Lung (tissue), 12 donors: ENCODE results near the gene OR2A12. TPM values are rescaled to one million over a fixed set of nuclear protein-coding genes. Genes with fewer than 3 reads are reported as not detected.

ENCODE experiments used
- ATAC-seq: fragments of 200-7000 bp; cut with Tn5 transposase; one replicate; pipeline ENCODE4 v1.9.1; 2020; ENCODE audit warnings: moderate number of reproducible peaks; ENCODE audit not compliant: insufficient read depth, low FRiP score
- DNase-seq, 3 donors: peaks; one replicate each; pipeline ENCODE4 v3.0.0-alpha.2; 2013 to 2017
- H3K27ac ChIP-seq, 2 donors: one replicate each; pipeline ENCODE4 v1.5.1; 2013; ENCODE audit warnings: mild to moderate bottlenecking in 2 of 2, moderate library complexity in 2 of 2, control low read depth in 1 of 2, inconsistent platforms in 1 of 2, low read depth in 1 of 2, low read length in 1 of 2
- H3K27me3 ChIP-seq, 3 donors: one replicate each; pipeline ENCODE4 v1.5.1; 2013; ENCODE audit warnings: low read length in 2 of 3; ENCODE audit not compliant: control insufficient read depth in 3 of 3, insufficient read depth in 3 of 3
- H3K36me3 ChIP-seq, 4 donors: one replicate each; pipeline ENCODE4 v1.5.1; 2013; ENCODE audit warnings: low read length in 4 of 4, mild to moderate bottlenecking in 1 of 4, moderate library complexity in 1 of 4; ENCODE audit not compliant: control insufficient read depth in 4 of 4, insufficient read depth in 4 of 4
- H3K4me1 ChIP-seq, 5 donors: one replicate each; pipeline ENCODE4 v1.5.1; 2013; ENCODE audit warnings: low read length in 5 of 5, mild to moderate bottlenecking in 2 of 5, moderate library complexity in 1 of 5; ENCODE audit not compliant: control insufficient read depth in 5 of 5, insufficient read depth in 5 of 5
- H3K4me3 ChIP-seq: one replicate; pipeline ENCODE4 v1.5.1; 2013; ENCODE audit warnings: mild to moderate bottlenecking, control low read depth, moderate library complexity
- H3K9ac ChIP-seq, 2 donors: one replicate each; pipeline ENCODE4 v1.5.1; 2013; ENCODE audit warnings: low read length in 2 of 2, control low read depth in 1 of 2; ENCODE audit not compliant: insufficient read depth in 1 of 2
- H3K9me3 ChIP-seq, 4 donors: one replicate each; pipeline ENCODE4 v1.5.1; 2013; ENCODE audit warnings: low read length in 3 of 4, mild to moderate bottlenecking in 1 of 4, moderate library complexity in 1 of 4; ENCODE audit not compliant: control insufficient read depth in 4 of 4, insufficient read depth in 3 of 4
- WGBS, 2 donors: extraction: QIAGEN DNeasy Blood & Tissue Kit; methylation state at CpG; one replicate each; pipeline ENCODE4 v1.1.7; 2013; 5-methylcytosine and 5-hydroxymethylcytosine counted together
- polyA plus RNA-seq, 2 donors: library from polyadenylated mRNA; stranded (reverse); fragments of 200-250 nt; gene quantifications; one replicate each; pipeline ENCODE4 v1.2.1, GENCODE V29; 2013
- total RNA-seq, 2 donors: library from RNA; depleted of rRNA in 1 of 2; stranded (reverse); fragments of >200 nt in 1 of 2; gene quantifications; one replicate each; pipeline ENCODE4 v1.2.1, GENCODE V29; 2014 to 2021
- TF ChIP-seq, protein P1 (sequence below): IDR thresholded peaks from 2 replicates; pipeline ENCODE4 v1.5.1; 2012; ENCODE audit warnings: mild to moderate bottlenecking; ENCODE audit errors: control extremely low read depth, extremely low read depth
- donor health status: control.
- donor health status: control.
- donor health status: Bipolar disorder and iron deficiency.
- donor health status: healthy.
- donor health status: DM: yes; HTN: yes; CAD: no.

OR2A12 gene
- total and polyA plus RNA-seq, 4 donors, result 0.06 TPM; not detected in 3

DNA sequence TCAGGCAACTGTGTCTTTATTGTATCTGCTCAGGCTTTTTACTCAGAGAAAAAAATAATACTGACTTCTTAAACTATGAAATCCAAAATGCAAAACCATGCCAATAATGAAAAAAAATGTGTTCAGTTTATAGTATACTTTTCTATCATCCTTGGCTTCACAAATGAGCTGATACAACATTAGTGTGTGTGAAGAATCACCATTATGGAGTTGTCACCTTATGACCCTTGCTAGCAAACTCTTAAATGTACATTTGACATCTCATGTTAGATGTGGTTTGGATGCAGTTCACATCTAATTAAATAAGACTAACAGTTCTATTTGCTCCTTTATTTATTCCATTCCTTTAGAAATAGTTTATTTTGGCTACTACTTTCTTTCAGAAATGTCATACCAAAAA lies 19.1 kb downstream of the OR2A12 start:
- Histone ChIP-seq H3K27me3 (peaks cover 0 to 32% (median 0%) of the 10 kb centered on the region in 3 donors), H3K36me3 (no peaks in the 10 kb centered on the region), H3K4me1 (peaks cover 0 to 33% (median 0%) of the 10 kb centered on the region in 5 donors), H3K27ac (no peak overlapping the region), H3K4me3 (no peak overlapping the region), H3K9ac (no peak overlapping the region), H3K9me3 (no peaks in the 10 kb centered on the region)
- peak in 2 of 3 donors; percentile 85 to 91 for DNase-seq
- no peak for ATAC-seq
- TF ChIP-seq, protein P1, sequence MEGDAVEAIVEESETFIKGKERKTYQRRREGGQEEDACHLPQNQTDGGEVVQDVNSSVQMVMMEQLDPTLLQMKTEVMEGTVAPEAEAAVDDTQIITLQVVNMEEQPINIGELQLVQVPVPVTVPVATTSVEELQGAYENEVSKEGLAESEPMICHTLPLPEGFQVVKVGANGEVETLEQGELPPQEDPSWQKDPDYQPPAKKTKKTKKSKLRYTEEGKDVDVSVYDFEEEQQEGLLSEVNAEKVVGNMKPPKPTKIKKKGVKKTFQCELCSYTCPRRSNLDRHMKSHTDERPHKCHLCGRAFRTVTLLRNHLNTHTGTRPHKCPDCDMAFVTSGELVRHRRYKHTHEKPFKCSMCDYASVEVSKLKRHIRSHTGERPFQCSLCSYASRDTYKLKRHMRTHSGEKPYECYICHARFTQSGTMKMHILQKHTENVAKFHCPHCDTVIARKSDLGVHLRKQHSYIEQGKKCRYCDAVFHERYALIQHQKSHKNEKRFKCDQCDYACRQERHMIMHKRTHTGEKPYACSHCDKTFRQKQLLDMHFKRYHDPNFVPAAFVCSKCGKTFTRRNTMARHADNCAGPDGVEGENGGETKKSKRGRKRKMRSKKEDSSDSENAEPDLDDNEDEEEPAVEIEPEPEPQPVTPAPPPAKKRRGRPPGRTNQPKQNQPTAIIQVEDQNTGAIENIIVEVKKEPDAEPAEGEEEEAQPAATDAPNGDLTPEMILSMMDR, result no peak

DNA sequence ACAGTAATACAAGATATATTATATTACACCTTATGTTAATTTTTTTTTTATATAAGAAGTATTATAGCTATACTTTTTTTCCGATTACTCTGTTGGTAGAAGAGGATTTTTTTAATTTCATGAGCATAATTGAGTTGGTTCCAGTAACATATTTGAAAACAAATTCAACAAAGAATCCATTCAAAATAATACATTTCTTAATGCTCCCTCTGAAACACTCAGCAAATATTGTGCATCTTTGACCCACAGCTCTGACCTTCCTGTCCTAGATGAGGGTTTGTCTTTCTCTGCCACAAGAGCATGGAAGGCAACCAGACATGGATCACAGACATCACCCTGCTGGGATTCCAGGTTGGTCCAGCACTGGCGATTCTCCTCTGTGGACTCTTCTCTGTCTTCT lies 23.2 kb downstream of the OR2A12 start, which contains the start of gene OR2A2:
Gene OR2A2 (plus strand): TSS at position 301 of the 400 bp plus-strand sequence. CDS start 0 bp downstream, at position 301.
- 93 to 98% methylated on average over 2 of the region's 2 CpGs for WGBS, 2 donors
- TF ChIP-seq, protein P1, result no peak
- no peak within 1 kb of the TSS for H3K9ac ChIP-seq
- no peaks in the 10 kb centered on the region for H3K9me3 ChIP-seq
- ATAC-seq (no peak), DNase-seq (no peak)
- no peak within 1 kb of the TSS for H3K4me3 ChIP-seq
- H3K36me3 ChIP-seq, result no peaks in the 10 kb centered on the region
- no peak within 1 kb of the TSS for H3K27ac ChIP-seq
- H3K4me1 ChIP-seq, result peaks cover 0 to 41% (median 0%) of the 10 kb centered on the region in 5 donors
- peaks cover 0 to 24% (median 0%) of the 10 kb centered on the region in 3 donors for H3K27me3 ChIP-seq

DNA sequence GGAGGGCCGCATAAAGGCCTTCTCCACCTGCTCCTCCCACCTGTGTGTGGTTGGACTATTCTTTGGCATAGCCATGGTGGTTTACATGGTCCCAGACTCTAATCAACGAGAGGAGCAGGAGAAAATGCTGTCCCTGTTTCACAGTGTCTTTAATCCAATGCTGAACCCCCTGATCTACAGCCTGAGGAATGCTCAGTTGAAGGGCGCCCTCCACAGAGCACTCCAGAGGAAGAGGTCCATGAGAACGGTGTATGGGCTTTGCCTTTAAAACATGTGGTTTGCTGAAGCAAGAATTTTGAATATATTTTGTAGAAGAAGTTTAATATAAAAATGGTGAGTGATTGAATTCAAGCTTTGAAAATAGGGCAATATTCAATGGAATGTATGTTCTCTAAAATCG lies 24.2 kb downstream of the OR2A12 start:
- H3K9me3 ChIP-seq, result no peaks in the 10 kb centered on the region
- DNase-seq (peak in 1 of 3 donors; percentile 20), ATAC-seq (no peak)
- H3K4me3 ChIP-seq, result no peak overlapping the region
- no peak overlapping the region for H3K27ac ChIP-seq
- peaks cover 0 to 27% (median 0%) of the 10 kb centered on the region in 3 donors for H3K27me3 ChIP-seq
- peaks cover 0 to 39% (median 0%) of the 10 kb centered on the region in 5 donors for H3K4me1 ChIP-seq
- H3K9ac ChIP-seq, result no peak overlapping the region
- no peaks in the 10 kb centered on the region for H3K36me3 ChIP-seq
- TF ChIP-seq, protein P1, result no peak
- 83% methylated on average over 5 of the region's 5 CpGs for WGBS, 2 donors

DNA sequence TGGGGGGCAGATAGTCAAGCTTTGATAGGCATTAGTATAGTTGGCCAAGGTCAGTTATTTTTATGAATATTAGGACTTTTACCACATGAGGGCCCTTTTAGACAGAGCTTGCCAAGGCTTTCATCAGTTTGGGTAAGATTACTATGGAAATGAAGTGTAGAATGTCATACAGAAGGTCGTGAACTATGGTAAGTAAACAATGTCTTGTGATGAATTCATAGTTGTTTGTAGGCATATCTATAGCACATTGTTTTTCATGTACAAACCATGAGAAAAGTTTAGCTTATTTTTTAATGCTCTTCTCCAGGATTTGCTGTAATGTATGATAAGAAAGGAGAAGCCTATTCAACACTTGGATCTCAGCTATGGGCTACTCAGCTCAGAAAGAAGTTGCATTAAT lies 27.6 kb downstream of the OR2A12 start:
- H3K9ac ChIP-seq, result no peak overlapping the region
- no peak overlapping the region for H3K27ac ChIP-seq
- H3K4me1 ChIP-seq, result peaks cover 0 to 31% (median 0%) of the 10 kb centered on the region in 5 donors
- TF ChIP-seq, protein P1, result no peak
- H3K36me3 ChIP-seq, result no peaks in the 10 kb centered on the region
- DNase-seq, result peak in 2 of 3 donors; percentile 94 to 95
- H3K4me3 ChIP-seq, result no peak overlapping the region
- H3K27me3 ChIP-seq, result peaks cover 0 to 36% (median 0%) of the 10 kb centered on the region in 3 donors
- ATAC-seq, result no peak
- WGBS, 2 donors, result 40 to 61% methylated on average over 1 of the region's 1 CpG
- H3K9me3 ChIP-seq, result no peaks in the 10 kb centered on the region
